Kidney tubule cell (primary cell): Measurements from ENCODE around the gene RPS6KA2.
A peak's percentile ranks its signal among the peaks of the same experiment; 100 is the strongest.

Source experiments
- DNase-seq: peaks from one replicate; pipeline ENCODE4 v3.0.0-alpha.2; 2018; ENCODE audit warnings: low spot score

The RPS6KA2 gene

DNA sequence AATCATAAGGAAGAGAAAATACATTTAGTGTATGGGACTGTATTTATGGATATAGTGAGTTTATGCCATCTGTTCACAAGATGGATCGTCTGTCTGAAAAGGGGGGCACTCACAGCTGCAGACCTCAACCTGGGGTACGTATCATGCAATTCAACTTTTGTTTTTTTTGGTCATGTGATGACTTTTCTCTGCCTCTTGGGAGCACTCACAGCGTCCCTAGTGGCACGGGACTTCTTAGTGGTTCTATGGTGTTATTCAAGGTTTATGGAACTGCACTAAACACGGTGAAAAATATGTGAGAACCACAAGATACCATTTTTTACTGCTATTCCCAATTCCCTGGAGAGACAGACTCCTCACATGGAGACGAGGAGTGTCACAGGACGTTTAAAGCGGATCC lies 183.9 kb downstream of the RPS6KA2 start:
- no peak for DNase-seq

DNA sequence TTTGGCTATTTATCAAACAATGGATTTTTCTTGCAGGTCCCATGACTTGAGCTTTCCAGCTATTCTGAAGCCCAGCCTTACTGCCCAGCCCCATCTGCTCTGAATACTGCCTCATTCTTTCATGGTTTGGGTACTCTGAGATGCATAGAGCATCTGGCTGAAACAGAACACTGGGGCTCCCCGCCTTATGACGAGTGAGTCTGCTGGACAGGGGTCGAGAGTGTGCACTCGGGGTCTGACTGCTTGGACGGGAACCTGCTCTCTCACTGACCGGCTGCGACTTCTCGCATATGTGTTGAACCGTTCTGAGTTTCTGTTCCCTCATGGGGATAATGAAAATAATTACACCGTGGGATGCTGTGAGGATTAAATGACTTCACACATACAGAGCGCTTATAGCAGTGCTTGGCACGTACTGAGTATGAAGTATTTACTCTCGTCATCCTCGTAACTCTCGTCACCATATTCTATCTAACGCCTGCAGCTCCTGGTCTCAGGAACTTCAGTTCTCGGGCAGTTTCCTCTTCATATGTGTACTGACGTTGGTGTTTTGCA lies 184.8 kb downstream of the RPS6KA2 start:
- no peak for DNase-seq

DNA sequence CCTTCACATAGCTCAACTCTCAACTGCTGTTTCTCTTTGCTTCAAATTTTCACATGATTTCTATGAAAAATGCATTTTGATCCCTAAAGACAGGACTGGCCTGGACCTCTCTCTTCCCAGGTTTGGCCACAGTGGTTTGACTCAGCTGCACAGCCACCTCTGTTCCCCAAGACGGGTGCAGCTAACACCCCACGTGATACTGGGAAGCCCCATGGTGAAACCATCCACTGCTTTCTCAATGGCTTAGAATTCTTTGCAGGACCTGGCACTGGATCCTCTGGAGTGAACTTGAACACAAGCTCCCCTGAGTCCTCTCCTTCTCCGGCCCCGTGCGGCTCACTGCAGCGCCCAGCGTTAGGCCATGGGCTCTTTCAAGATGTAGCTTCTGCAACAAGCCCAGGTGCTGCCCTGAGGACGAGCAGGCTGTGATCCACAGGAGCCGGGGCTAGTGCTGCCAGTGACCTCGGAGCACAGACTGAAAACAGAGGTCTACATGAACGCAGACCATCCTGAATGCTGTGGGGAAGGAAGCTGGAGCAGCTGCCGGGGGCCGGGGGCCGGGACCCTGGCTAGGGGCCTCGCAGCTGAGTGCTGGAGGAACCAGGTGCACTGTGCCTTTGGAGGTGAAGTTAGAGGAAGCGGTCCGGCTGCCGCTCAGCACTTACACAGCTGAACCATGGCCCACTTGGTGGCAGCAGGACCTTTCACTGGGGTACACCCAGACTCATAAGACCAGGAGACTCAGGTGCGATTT lies 185.5 kb downstream of the RPS6KA2 start:
- DNase-seq, result no peak

GRCh38 chr6:166440729-166441128 lies 186.3 kb downstream of the RPS6KA2 start:
- no peak for DNase-seq

DNA sequence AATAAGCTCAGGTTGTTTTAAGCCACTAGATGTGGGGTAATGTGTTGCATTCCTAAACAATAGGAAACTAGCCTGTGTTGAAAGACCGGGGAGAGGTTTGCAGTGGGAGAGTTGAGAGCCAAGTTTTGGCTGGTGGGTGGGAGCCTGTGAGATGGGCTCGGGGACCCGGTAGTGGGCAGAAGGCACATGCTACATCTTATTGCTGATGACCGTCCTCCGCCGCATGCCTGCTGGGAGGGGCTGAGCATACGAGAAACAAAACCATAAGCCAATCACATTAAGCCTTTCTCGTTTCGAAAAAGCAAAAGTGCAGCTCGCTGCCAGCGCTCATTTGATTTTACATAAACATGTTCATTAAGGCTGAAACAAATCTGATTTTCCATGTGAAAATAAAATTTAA lies 186.9 kb downstream of the RPS6KA2 start:
- no peak for DNase-seq

DNA sequence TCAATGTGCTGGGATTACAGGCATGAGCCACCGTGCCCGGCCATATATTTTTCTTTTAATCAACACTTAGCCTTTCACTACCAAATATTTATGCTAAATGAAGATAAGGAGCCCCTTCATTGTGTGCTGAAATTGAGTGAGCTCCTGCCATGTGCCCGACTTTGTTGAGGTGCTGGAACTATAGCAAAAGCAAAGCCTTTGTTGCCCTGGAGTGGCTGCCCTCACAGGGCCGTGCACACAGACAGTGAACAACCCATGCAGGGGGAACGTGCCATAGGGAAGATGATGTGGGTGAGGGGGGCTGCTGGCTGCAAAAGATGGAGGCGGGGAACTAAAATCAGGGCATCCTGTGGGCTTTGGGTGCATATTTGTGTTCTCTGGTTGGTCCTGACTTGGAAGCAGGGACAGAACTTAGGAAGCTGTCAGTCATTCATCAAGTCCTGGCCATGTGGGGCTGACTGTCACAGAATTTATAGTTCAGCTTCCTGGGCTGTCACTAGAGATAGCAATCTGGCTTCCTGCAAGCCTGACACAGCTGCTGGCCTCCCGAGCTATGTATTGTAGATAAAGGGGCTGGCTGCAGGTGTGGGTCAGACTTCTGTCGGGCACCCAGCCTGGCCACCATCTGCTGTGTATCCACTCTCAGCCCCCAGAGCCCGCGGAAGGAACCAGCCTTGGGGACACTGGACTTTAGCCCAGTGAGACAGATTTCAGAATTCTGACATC lies 187.5 kb downstream of the RPS6KA2 start:
- DNase-seq, result no peak

- no peak for DNase-seq
Observed at GRCh38 chr6:166438211-166438861, 188.7 kb downstream of the RPS6KA2 start.

GRCh38 chr6:166437661-166438060 lies 189.4 kb downstream of the RPS6KA2 start:
- DNase-seq, result no peak

- no peak for DNase-seq
Observed at GRCh38 chr6:166436195-166437139, 190.6 kb downstream of the RPS6KA2 start.

DNA sequence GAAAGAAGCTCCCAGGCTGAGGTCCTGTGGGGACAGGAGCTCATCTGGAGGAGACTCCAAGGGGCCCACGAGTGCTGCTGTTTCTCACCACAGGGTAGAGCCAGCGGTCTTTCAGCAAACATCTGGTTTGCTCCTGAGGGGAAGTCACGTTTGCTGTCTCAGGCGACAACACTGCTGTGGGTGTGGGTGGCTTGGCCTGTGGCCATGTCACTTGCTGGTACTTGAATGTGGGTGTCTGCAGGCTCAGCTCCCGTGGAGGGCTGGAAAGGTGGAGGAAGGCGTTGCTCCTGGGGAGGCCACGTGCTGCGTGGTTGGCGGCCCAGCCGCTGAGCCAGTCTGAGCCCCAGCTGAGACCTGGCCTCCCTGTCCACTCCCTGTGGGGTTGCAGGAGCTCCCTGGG lies 191.5 kb downstream of the RPS6KA2 start:
- DNase-seq, result no peak

DNA sequence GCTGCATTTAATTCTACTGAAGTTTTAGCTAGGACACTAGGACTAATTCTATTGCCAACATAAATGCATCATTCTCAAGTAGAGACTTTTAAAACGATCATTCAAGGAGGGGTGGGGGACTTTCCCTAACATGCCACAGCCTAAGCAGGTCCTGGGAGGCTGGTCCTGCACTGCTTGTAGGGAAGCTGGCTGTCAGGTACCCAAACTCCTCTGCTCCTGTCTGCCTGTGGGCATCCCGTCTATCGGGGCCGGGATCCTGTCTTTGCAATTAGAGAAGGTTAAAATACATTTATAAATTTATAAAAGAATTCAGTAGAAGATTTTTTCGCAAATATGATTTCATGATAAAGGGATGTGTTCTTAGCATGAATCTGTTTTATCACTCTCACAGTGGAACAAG lies 192.7 kb downstream of the RPS6KA2 start:
- DNase-seq, result no peak

GRCh38 chr6:166433096-166433495 lies 194.0 kb downstream of the RPS6KA2 start:
- DNase-seq, result no peak

- no peak for DNase-seq
Observed at GRCh38 chr6:166430269-166430668, 196.8 kb downstream of the RPS6KA2 start.

DNA sequence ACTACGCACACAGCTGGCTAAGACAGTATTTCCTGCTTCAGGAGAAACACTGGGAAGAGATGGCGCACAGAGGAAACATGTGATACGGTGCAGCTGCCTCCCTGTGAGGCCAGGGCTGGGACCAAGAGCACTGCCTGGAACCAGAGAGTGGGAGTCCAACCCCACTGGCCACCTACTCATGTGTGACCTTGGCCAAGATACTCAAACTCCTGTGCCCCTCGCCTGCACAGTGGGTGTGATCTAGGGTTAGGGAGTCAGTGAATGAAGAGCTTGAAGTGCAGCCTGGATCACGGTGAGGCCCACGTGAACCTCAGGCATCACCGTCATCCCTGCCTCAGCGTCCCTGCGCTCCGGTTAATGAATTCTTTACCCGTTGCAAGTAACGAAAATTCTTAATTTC lies 202.6 kb downstream of the RPS6KA2 start:
- no peak for DNase-seq

- DNase-seq, result no peak
Observed at GRCh38 chr6:166423781-166424180, 203.3 kb downstream of the RPS6KA2 start.

- no peak for DNase-seq
Observed at GRCh38 chr6:166423051-166423745, 203.9 kb downstream of the RPS6KA2 start.

DNA sequence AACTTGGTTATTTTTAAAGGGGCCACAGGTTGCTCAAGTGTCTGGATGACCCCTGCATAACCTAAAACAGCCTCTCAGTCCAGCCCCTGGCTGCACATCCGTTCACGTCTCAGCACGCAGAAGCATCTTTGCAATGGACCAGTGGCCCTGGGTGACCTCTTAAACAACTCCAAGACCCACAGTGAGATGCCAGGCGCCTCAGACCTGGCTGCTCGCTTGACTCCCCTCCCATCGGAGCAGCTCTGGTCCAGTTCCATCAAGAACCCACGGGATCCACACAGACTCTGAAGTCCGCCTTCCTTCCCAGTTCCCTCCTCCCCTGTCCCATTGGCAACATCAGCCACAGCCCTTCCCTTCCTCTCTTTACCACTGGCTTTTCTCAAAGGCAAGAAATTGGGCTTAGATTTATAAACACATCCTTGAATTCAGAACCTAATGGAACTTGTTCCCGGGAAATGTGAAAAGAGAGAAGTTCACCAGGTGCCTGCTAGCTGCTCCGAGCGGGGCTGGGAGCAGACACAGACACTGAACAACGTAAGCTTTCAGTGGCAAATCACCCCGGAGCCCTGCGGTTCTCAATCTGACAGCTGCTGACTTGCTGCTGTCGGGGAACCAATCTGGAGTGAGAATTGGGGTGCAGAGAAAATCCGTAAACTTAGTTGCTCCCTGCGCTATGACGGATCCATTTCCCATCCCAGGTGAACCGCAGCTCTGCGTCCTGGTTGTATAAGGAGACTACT lies 204.7 kb downstream of the RPS6KA2 start:
- DNase-seq, result no peak

DNA sequence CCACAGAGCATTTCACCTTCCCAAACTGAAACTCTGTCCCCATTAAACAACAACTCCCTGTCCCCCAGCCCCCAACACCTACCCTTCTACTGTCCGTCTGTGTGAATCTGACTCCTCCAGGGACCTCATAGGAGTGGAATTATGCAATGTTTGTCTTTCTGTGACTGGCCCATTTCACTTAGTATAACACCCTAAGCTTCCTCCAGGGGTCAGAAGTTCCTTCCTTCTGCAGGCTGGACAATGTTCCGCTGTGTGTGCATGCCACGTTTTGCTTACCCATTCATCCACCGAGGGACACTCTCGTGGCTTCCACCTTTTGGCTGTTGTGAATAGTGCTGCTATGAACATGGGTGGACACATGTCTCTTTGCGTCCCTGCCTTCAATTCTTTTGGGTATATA lies 206.7 kb downstream of the RPS6KA2 start:
- DNase-seq, result no peak

GRCh38 chr6:166419717-166420116 lies 207.3 kb downstream of the RPS6KA2 start:
- DNase-seq, result no peak

DNA sequence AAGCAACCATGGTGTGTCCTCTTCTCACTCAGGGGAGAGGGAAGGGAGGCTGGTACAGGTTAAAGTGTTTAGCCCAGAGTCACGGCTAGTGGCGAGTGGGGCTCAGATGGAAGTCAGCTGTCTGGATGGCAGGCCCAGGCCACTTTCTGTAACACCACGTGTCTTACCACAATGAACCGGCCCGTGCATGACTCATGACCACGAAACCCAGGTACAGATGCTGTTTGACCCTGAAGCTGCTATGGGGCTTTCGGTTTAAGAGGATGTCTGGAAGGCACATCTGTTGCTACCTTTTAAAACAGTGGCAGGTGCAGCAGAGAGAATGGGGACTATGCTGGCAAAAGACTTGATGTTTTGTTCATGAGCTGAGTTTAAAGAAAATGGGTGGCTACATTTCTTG lies 207.8 kb downstream of the RPS6KA2 start:
- DNase-seq, result peak; percentile 33
